ENCODE results near the gene HGS. TPM values are rescaled to one million over a fixed set of nuclear protein-coding genes. Genes with fewer than 3 reads are reported as not detected.

HGS gene, protein sequence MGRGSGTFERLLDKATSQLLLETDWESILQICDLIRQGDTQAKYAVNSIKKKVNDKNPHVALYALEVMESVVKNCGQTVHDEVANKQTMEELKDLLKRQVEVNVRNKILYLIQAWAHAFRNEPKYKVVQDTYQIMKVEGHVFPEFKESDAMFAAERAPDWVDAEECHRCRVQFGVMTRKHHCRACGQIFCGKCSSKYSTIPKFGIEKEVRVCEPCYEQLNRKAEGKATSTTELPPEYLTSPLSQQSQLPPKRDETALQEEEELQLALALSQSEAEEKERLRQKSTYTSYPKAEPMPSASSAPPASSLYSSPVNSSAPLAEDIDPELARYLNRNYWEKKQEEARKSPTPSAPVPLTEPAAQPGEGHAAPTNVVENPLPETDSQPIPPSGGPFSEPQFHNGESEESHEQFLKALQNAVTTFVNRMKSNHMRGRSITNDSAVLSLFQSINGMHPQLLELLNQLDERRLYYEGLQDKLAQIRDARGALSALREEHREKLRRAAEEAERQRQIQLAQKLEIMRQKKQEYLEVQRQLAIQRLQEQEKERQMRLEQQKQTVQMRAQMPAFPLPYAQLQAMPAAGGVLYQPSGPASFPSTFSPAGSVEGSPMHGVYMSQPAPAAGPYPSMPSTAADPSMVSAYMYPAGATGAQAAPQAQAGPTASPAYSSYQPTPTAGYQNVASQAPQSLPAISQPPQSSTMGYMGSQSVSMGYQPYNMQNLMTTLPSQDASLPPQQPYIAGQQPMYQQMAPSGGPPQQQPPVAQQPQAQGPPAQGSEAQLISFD
- total RNA-seq = 102 and 120 TPM in 2 replicates

DNA sequence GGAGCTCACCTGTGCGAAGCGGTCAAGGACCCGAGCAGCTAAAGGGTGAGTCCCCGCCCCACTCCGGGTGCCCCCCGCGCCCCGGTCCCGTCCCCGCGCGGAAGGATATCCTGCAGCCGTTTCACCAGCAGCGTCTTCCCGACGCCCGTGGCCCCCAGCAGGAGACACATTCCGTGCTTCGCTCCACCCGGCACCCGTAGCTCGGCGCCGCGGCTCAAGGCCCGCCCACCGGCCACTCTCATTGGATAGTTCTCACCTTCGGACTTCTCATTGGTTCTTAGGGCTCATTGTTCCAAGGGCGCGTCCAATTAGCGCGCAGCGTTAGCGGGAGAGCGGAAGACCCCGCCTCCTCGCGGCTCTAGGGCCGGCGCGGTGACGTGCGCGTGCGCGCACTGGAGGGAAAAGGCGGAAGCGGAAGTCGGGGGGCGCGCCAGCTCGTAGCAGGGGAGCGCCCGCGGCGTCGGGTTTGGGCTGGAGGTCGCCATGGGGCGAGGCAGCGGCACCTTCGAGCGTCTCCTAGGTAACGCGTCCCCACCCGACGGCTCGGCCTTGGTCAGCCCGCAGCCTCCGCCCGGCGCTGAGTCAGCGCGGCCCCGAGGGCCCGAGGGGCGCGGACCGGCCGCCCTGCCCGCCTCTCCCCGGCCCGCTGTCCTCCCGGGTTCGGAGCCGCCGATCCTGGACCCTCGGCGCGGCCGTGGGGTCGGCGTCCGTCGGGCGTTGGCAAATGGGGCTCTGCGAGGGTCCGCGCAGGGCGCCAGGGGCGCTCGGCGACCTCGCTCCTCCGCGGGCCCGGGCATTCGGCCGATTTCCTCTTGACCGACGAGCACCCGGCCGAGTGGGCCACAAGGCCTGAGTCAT lies at the start of gene HGS, which contains the start of gene ARL16:
Gene HGS (plus strand): TSS at position 428 of the 858 bp plus-strand sequence. CDS start 56 bp downstream, at position 484.
Gene ARL16 (minus strand): TSS at position 214 of the 858 bp plus-strand sequence. CDS start 44 bp downstream, at position 170.

DNA sequence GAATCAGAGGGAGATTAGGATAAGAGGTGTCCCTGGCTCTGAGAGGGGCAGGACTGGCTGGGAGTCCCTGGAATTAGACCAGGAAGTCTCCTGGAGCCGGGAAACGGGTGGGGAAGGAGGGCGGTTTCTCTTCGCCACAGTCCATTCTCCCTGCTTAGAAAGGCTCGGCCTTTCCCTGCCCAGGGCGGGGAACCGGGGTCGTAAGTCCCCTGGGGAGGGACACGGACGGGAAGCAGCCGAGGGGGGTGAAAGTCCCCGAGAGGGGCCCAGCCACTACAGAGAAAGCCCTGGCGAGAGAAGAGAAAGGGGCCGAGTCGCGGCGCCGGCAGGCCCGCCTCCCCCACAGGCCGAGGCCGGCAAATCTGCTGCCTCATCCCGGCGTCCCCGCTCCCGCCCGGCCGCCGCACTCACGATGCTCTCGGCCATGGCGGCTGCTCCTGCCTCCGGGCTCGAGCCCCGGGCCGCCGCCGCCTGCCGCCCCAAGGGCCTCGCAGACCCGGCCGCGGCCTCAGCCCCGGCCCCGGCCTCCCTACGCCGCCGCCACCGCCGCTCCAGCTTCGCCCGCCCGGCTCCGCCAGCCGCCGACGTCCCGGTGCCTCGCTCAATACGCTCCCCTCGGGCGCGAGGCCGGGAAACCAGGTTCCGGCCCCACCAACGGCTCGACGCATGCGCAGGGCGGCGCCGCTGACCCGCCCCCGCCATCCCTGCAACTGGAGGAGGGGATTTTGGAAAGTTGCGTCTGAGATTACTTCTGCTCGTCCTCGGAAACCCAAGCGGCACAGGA lies 47.1 kb upstream of the HGS start, which contains the start of the genes NPLOC4 and TSPAN10:
Gene NPLOC4 (minus strand): TSS at position 608 of the 784 bp plus-strand sequence. CDS start 182 bp downstream, at position 426.
Gene TSPAN10 (plus strand): TSS at position 692 of the 784 bp plus-strand sequence. CDS start 5,217 bp downstream, outside the sequence.

DNA sequence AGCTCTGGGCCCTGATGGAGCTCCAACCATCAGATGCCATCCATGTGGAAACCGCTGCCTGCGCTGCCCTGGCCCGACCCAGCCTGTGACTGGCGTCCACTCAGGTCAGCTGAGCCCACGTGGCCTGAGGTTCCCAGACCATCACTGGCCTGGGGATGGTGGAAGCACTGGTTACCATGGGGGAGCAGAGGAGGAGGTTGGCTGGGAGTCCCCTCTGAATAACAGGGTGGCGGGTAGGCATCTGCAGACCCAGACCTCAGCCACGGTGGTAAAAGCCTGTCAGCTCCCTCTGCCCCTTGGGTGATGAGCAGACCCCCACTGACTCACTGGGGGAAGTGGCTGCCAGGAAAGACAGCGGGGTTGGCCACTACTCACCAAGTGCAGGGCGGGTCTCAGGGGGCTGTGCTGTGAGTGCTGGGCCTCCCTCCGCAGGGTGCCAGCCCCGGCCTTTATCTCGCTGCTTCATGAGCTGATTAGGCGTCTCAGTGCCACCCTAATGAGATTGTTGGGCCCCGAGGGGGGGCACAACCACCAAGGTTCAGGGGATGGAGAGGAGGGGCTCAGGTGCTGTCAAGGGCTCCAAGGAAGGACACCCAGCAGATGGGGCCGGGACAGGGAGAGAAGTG lies 27.6 kb upstream of the HGS start, which contains the start of gene PDE6G:
Gene PDE6G (minus strand): TSS at position 425 of the 626 bp plus-strand sequence. CDS start 3,237 bp downstream, outside the sequence.

DNA sequence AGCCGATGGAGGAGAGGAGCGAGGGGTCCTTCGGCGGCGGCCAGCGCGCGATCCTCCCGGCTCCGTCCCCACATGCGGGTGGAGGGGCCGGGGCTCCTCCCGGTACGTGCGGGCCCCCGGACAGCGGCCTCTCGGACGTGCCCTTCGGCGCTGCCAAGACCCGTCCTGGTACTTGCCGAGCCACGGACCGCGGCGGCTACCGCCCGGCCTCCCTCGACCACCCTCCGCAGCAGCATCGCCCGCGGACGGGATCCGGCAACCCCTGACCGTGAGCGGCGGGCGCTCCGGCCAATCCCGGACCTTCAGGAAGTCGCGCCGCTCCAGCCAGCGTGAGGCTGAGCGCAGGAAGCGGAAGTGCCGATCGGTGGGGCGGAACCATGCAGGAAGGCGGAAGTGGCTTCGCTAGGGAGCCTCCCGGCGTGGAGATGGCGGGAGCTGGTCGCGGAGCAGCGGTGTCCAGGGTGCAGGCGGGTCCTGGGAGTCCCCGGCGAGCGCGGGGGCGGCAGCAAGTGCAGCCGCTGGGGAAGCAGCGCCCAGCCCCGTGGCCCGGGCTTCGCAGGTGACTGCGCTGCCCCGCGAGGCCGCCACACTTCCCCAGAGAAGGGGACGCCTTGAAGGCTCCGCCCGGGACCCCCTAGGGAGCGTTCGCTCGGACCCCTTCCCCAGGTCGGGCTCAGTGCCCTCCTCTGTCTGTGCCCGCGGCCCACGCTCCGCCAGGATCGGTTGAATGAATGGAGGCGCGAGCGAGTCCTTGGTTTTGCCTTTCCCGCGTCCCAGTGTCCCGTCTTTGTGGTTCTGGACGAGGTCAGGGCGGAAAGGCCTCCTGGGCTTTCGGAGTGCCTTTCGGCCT lies 17.2 kb upstream of the HGS start, which contains the start of the genes CCDC137 and OXLD1:
Gene CCDC137 (plus strand): TSS at position 396 of the 850 bp plus-strand sequence. CDS start 30 bp downstream, at position 426.
Gene OXLD1 (minus strand): TSS at position 264 of the 850 bp plus-strand sequence. CDS start 28 bp downstream, at position 236.

DNA sequence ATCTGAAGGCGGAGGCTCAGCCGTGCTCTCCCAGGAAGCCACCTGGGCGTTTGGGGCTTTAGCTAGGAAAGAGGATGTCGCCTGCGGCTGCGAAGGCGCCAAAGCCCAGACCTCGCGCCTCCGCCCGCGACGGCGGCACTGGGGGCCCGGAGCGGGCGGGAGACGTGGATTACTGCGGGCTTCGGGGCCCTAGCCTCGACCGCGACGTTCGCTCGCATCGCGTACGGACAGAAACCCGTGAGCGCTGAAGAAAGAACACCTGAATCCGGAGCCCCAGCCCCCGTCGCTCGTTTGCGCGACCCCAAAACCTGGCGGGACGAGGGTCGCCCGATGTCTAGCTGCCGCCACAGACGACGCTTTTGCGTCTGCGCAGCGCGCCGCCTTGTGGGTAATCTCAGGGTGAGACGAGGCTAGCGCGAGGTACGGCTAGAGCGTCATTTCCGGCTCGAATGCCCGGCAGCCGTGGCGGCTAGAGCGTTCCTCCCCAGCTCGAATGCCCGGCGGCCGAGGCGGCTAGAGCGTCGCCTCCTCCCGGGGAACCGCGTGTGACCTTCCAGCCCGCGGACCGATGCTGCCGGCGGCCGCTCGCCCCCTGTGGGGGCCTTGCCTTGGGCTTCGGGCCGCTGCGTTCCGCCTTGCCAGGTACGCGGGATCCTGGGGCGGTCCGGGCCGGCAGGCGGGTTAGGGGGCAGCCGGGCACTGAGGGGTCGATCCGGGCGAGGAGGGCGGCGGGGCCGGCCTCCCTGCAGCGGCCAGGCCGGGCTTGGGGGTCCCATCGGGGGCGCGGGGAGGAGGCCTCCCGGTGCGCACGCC lies 19.3 kb downstream of the HGS start, which contains the start of gene MRPL12:
Gene MRPL12 (plus strand): TSS at position 434 of the 813 bp plus-strand sequence. CDS start 135 bp downstream, at position 569.

DNA sequence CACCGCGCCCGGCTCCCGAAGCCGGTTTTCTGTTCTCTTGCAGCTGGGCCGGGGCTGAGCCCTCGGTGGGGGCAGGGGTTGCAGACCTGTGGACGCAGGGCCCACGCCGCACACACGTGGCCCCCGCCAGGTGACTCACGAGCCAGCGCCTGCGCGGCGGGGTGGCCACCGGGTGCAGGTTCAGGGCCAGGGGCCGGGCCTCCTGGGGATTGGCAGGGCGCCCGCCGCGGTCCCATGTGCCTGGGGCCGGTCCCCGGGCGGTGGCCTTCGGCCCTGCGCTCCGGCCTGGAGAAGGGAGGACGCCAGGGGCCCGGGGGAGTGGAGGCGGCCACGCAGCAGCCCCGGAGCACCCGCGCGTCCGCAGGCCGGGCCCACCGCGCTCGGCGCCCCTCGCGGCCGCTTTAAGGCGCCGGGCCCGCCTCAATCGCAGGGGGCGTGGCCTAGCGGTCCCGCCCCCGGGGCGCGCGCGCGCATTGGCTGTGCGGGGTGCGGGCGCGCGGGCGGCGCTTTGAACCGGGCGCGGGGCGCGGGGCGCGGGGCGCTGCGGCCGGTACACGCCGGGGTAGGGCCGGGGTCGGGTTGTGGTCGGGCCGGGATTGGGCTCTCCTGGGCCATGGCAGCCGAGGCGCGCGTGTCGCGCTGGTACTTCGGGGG lies 28.1 kb downstream of the HGS start, which contains the start of gene SLC25A10:
Gene SLC25A10 (plus strand): TSS at position 471 of the 654 bp plus-strand sequence. CDS start 143 bp downstream, at position 614.

Small RNAs within 50 kb of the gene (small RNA-seq; reads per million reads assigned to genes)
- not detected for gene MIR6786

Other genes with a start within 250 kb of the HGS start
- 10,238 and 11,944 TPM in 2 replicates for gene ACTG1, start 171.2 kb upstream of the HGS start, total RNA-seq
- gene FSCN2, start 155.6 kb upstream of the HGS start, total RNA-seq = 0.43 and 0.53 TPM in 2 replicates
- 26.3 and 28.3 TPM in 2 replicates for gene FAAP100, start 131.7 kb upstream of the HGS start, total RNA-seq
- gene NPLOC4, start 46.9 kb upstream of the HGS start, total RNA-seq = 99.7 and 104 TPM in 2 replicates
- 0.14 and 0.53 TPM in 2 replicates for gene TSPAN10, start 46.8 kb upstream of the HGS start, total RNA-seq
- gene PDE6G, start 27.5 kb upstream of the HGS start, total RNA-seq = 0.66 and 0.86 TPM in 2 replicates
- gene OXLD1, start 17.4 kb upstream of the HGS start, total RNA-seq = 23.5 and 26.4 TPM in 2 replicates
- 12.8 and 16.5 TPM in 2 replicates for gene CCDC137, start 17.3 kb upstream of the HGS start, total RNA-seq
- gene ARL16, start 214 bp upstream of the HGS start, total RNA-seq = 32.7 and 34.0 TPM in 2 replicates
- 40.8 and 41.5 TPM in 2 replicates for gene MRPL12, start 19.4 kb downstream of the HGS start, total RNA-seq
- 16.2 and 23.7 TPM in 2 replicates for gene SLC25A10, start 28.3 kb downstream of the HGS start, total RNA-seq
- gene GCGR, start 120.1 kb downstream of the HGS start, total RNA-seq = not detected in 2 replicates
- gene MCRIP1, start 149.3 kb downstream of the HGS start, total RNA-seq = 57.1 and 68.8 TPM in 2 replicates
- not detected in 2 replicates for gene PPP1R27, start 151.0 kb downstream of the HGS start, total RNA-seq
- gene P4HB, start 176.5 kb downstream of the HGS start, total RNA-seq = 824 and 903 TPM in 2 replicates
- gene ARHGDIA, start 187.3 kb downstream of the HGS start, total RNA-seq = 229 and 236 TPM in 2 replicates
- 176 and 187 TPM in 2 replicates for gene ALYREF, start 207.6 kb downstream of the HGS start, total RNA-seq
- 99.4 and 125 TPM in 2 replicates for gene ANAPC11, start 207.7 kb downstream of the HGS start, total RNA-seq
- gene NPB, start 218.2 kb downstream of the HGS start, total RNA-seq = 0.13 and 0.22 TPM in 2 replicates
- 30.1 and 51.0 TPM in 2 replicates for gene PCYT2, start 227.4 kb downstream of the HGS start, total RNA-seq
- 17.3 and 21.1 TPM in 2 replicates for gene SIRT7, start 234.2 kb downstream of the HGS start, total RNA-seq
- gene MAFG, start 243.7 kb downstream of the HGS start, total RNA-seq = 20.7 and 22.2 TPM in 2 replicates

All from thoracic aorta endothelial cell (primary cell).